ENCODE results near the gene HDAC4. TPM values are rescaled to one million over a fixed set of nuclear protein-coding genes. Genes with fewer than 3 reads are reported as not detected.

Gene HDAC4
- total RNA-seq, 4 donors from 2014 or later = 51.4 to 107 (median 70.8) TPM

DNA sequence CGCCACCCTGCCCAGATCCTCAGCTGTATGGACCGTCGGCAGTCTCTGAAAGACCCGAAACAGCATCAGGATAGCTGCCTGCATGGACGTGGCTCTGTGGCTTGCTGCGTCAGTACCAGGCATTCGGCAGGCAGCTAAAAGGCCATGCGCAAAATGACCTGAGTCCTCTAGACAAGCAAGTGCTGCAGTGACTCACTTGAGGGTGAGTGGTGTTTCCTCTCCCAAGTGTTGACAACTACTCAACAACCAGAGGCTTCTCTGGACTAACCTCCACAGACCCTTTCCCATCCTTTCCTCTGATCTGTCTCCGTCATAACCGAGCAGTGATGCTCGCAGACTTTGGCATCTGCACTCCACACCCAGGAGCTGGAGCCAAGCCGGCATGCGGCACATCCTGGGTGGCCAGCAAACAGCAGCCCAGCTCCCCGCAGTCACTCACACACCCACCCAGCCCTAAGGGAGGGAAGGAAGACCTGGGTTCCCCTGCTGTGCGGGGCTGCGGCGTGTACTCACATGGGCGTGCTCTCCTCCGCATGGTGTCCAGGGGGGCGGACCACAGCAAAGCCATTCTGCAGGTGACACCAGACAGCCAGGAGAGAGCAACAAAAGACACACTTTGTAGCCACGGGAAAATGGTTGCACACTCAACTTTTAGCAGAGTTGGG is 313.6 kb downstream of the HDAC4 start:
- no peak for DNase-seq (ENCODE audit: low spot score in 2 of 2)

DNA sequence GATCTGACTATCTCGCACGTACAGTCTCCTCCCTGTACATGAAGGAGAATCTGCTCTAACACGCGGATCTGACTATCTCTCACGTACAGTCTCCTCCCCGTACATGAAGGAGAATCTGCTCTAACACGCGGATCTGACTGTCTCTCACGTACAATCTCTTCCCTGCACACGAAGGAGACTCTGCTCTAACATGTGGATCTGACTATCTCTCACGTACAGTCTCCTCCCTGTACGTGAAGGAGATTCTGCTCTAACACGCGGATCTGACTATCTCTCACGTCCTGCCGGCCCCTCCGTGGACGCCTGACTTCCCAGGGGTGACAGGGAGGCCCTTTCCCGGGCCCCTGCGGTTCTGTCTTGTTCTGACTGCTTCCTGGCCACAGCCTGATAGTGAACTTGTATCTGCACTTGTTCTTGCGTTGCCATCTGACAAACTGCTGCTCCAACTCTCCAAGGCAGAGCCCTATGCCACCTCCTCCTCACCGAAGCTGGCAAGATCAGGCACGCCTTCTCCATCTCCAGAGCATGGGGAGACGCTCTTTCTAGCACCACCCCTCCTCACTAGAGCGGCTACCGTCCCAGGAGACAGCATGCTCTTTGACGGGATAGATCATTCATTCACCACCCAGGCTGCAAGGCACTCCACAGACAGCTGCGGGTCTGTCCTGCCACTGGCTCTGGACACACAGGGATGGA is 314.3 kb downstream of the HDAC4 start:
- peaks cover 9% of the 10 kb centered on the region for H3K4me1 ChIP-seq
- no peaks in the 10 kb centered on the region for H3K9me3 ChIP-seq
- peaks cover 53% of the 10 kb centered on the region for H3K36me3 ChIP-seq
- H3K27me3 ChIP-seq = no peaks in the 10 kb centered on the region
- WGBS = 74% methylated on average over 23 of the region's 28 CpGs
- DNase-seq (ENCODE audit: low spot score in 2 of 2) = no peak
- TF ChIP-seq POLR2A (IDR thresholded peaks at IDR 0.05) = no peak
- TF ChIP-seq, protein P1, sequence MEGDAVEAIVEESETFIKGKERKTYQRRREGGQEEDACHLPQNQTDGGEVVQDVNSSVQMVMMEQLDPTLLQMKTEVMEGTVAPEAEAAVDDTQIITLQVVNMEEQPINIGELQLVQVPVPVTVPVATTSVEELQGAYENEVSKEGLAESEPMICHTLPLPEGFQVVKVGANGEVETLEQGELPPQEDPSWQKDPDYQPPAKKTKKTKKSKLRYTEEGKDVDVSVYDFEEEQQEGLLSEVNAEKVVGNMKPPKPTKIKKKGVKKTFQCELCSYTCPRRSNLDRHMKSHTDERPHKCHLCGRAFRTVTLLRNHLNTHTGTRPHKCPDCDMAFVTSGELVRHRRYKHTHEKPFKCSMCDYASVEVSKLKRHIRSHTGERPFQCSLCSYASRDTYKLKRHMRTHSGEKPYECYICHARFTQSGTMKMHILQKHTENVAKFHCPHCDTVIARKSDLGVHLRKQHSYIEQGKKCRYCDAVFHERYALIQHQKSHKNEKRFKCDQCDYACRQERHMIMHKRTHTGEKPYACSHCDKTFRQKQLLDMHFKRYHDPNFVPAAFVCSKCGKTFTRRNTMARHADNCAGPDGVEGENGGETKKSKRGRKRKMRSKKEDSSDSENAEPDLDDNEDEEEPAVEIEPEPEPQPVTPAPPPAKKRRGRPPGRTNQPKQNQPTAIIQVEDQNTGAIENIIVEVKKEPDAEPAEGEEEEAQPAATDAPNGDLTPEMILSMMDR (IDR thresholded peaks at IDR 0.05) = no peak
- no peak for TF ChIP-seq POLR2AphosphoS5 (IDR thresholded peaks at IDR 0.05)
- TF ChIP-seq EP300 (IDR thresholded peaks at IDR 0.05) = no peak
- no peak overlapping the region for H3K4me3 ChIP-seq
- peak overlapping the region; percentile 16 for H3K27ac ChIP-seq

More for the DNA sequence above, 313.6 kb downstream of the HDAC4 start:
- no peak overlapping the region for H3K27ac ChIP-seq
- H3K4me1 ChIP-seq = peaks cover 9% of the 10 kb centered on the region
- peaks cover 48% of the 10 kb centered on the region for H3K36me3 ChIP-seq
- no peaks in the 10 kb centered on the region for H3K27me3 ChIP-seq
- H3K4me3 ChIP-seq = no peak overlapping the region
- H3K9me3 ChIP-seq = no peaks in the 10 kb centered on the region
- 80% methylated on average over 19 of the region's 21 CpGs for WGBS
- TF ChIP-seq, protein P1 (IDR thresholded peaks at IDR 0.05) = no peak
- TF ChIP-seq EP300 (IDR thresholded peaks at IDR 0.05) (no peak), POLR2A (IDR thresholded peaks at IDR 0.05) (no peak), POLR2AphosphoS5 (IDR thresholded peaks at IDR 0.05) (no peak)

DNA sequence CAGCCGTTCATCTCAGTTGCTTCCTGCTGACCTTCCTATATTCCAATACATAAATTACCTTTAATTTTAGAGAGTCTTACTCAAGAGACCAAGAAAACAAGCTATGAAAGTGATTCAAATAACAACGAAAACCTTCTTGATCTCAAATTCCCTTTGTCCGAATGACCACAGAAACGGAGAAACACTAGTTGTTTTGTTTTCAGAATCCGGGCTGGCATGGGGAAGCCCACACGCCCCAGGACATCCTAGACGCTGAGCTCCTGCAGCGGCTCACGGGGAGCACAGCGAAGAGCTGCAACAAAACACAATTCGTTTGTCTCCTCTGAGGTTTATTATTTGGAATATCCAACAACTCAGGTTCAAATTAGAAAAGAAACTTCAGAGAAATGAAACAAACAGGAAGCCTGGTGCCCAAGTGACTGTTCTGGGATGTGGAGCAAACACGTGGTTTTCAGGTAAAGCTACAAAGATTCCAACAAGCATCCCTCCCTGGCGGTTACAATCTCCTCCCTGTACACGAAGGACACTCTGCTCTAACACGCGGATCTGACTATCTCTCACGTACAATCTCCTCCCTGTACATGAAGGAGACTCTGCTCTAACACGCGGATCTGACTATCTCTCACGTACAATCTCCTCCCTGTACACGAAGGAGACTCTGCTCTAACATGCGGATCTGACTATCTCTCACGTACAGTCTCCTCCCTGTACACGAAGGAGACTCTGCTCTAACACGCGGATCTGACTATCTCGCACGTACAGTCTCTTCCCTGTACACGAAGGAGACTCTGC is 315.4 kb downstream of the HDAC4 start:
- WGBS = 73% methylated on average over 28 of the region's 29 CpGs
- TF ChIP-seq EP300 (IDR thresholded peaks at IDR 0.05) (no peak), POLR2A (IDR thresholded peaks at IDR 0.05) (no peak), POLR2AphosphoS5 (IDR thresholded peaks at IDR 0.05) (no peak)
- Histone ChIP-seq H3K9me3 (no peaks in the 10 kb centered on the region), H3K27ac (no peak overlapping the region), H3K4me1 (peaks cover 9% of the 10 kb centered on the region), H3K4me3 (no peak overlapping the region), H3K36me3 (peaks cover 55% of the 10 kb centered on the region), H3K27me3 (no peaks in the 10 kb centered on the region)
- no peak for DNase-seq (ENCODE audit: low spot score in 2 of 2)

DNA sequence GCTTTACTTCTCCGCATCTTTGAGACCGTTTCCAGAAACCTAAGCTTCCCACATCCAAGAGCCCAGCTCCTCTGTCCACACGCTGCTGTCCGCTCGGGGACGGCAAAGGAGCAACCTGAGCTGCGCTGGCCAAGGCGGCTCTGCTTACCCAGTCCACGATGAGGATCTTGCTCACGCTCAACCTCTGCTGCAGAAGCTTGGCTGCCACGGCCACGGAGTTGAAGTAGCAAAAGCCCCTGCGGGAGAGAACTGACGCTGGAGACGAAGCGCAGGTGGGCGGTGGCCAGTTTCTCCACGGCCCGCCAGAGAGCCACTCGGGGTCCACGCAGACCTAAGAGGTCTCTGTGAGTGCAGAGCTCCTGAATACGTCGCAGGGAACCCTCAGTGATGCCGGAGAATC is 316.8 kb downstream of the HDAC4 start:
- 94% methylated on average over 13 of the region's 24 CpGs for WGBS
- Histone ChIP-seq H3K27me3 (no peaks in the 10 kb centered on the region), H3K27ac (no peak overlapping the region), H3K36me3 (peaks cover 60% of the 10 kb centered on the region), H3K4me3 (no peak overlapping the region), H3K9me3 (no peaks in the 10 kb centered on the region), H3K4me1 (peaks cover 9% of the 10 kb centered on the region)
- no peak for DNase-seq (ENCODE audit: low spot score in 2 of 2)
- no peak for TF ChIP-seq POLR2AphosphoS5 (IDR thresholded peaks at IDR 0.05)
- TF ChIP-seq, protein P1 (IDR thresholded peaks at IDR 0.05) = no peak
- no peak for TF ChIP-seq EP300 (IDR thresholded peaks at IDR 0.05)
- TF ChIP-seq POLR2A (IDR thresholded peaks at IDR 0.05) = no peak

DNA sequence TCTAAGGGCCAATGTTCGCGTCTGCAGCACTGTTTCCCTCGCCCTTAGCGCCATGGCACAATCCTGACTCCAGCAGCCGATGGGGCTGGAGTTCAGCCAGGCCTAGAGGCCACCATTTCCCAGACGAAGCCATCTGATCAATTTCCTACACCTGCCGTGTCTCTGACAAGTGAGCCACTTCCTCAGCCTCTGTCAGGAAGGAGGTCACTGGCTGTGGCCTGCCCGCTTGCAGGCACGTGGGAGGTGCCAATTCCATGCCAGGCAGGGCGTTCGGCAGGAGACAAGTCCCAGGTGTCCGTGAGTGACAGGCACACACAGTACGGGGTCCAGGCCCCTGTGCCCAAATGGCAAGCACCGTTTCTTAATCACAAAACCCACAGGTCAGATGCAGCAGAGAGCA is 318.4 kb downstream of the HDAC4 start:
- peaks cover 69% of the 10 kb centered on the region for H3K36me3 ChIP-seq

More for the DNA sequence above, 318.4 kb downstream of the HDAC4 start:
- Histone ChIP-seq H3K4me3 (no peak overlapping the region), H3K27ac (no peak overlapping the region), H3K9me3 (no peaks in the 10 kb centered on the region), H3K27me3 (no peaks in the 10 kb centered on the region), H3K4me1 (peaks cover 9% of the 10 kb centered on the region)
- TF ChIP-seq, protein P1 (IDR thresholded peaks at IDR 0.05) = no peak
- TF ChIP-seq POLR2AphosphoS5 (IDR thresholded peaks at IDR 0.05) = no peak
- TF ChIP-seq POLR2A (IDR thresholded peaks at IDR 0.05) = no peak
- TF ChIP-seq EP300 (IDR thresholded peaks at IDR 0.05) = no peak
- WGBS = no CpG with 5 or more reads among the region's 14 CpGs
- DNase-seq (ENCODE audit: low spot score in 2 of 2) = no peak
